ENCODE data around the gene GADD45A. TPM values are rescaled to one million over a fixed set of nuclear protein-coding genes. Genes with fewer than 3 reads are reported as not detected.

The GADD45A gene
- total and polyA plus RNA-seq, 2 donors (not counting 1 experiment from before 2014, with no cell fraction given): 41.7 to 133 TPM

DNA sequence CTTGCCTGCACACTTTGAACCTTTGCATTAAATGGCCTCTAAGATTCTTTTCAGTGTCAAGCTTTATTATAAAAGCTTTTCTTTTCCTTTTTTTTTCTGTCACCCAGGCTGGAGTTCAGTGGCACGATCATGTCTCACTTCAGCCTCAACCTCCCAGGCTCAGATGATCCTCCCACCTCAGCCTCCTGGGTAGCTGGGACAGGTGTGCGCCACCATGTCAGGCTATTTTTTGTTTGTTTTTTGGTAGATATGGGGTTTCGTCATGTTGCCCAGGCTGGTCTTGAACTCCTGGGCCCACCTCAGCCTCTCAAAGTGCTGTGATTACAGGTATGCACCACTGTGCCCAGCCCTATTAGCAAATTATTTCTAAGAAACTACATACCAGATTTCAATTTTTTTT, 52.9 kb downstream of the GADD45A start:
- Histone ChIP-seq H3K9me3 (ENCODE audit: control insufficient read depth, insufficient read depth, low read depth, low read length) (no peaks in the 10 kb centered on the region), H3K27me3 (ENCODE audit: control insufficient read depth, insufficient read depth, low read length) (no peaks in the 10 kb centered on the region), H3K27ac (ENCODE audit: insufficient read depth, low read length) (no peak overlapping the region), H4K20me1 (ENCODE audit: control insufficient read depth, extremely low read depth, insufficient read depth, low read length) (no peaks in the 10 kb centered on the region), H3K36me3 (ENCODE audit: control insufficient read depth, insufficient read depth, low read length) (no peaks in the 10 kb centered on the region), H3K4me1 (ENCODE audit: control insufficient read depth, extremely low read depth, insufficient read depth, low read length) (peaks cover 25% of the 10 kb centered on the region), H3K4me2 (ENCODE audit: extremely low read depth, insufficient read depth, low read length) (no peak overlapping the region), H3K79me2 (ENCODE audit: control insufficient read depth, insufficient read depth, low read length) (peaks cover 29% of the 10 kb centered on the region), H3K4me3 (replicated peaks in 1 of 4; ENCODE audit: control extremely low read depth in 1 of 4, insufficient read depth in 1 of 4, low read depth in 3 of 4, low read length in 4 of 4) (no peak overlapping the region), H3K9ac (ENCODE audit: insufficient read depth, low read length) (no peak overlapping the region), H2AFZ (ENCODE audit: low read length) (no peak overlapping the region)
- DNase-seq (ENCODE audit: low read depth in 2 of 2): no peak
- TF ChIP-seq, protein P1, sequence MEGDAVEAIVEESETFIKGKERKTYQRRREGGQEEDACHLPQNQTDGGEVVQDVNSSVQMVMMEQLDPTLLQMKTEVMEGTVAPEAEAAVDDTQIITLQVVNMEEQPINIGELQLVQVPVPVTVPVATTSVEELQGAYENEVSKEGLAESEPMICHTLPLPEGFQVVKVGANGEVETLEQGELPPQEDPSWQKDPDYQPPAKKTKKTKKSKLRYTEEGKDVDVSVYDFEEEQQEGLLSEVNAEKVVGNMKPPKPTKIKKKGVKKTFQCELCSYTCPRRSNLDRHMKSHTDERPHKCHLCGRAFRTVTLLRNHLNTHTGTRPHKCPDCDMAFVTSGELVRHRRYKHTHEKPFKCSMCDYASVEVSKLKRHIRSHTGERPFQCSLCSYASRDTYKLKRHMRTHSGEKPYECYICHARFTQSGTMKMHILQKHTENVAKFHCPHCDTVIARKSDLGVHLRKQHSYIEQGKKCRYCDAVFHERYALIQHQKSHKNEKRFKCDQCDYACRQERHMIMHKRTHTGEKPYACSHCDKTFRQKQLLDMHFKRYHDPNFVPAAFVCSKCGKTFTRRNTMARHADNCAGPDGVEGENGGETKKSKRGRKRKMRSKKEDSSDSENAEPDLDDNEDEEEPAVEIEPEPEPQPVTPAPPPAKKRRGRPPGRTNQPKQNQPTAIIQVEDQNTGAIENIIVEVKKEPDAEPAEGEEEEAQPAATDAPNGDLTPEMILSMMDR (conservative IDR thresholded peaks at IDR 0.05 in 1 of 2, IDR thresholded peaks at IDR 0.05 in 1 of 2; ENCODE audit: low read depth in 1 of 2, low read length in 2 of 2): no peak
- no peak for TF ChIP-seq EZH2 (IDR thresholded peaks at IDR 0.05; ENCODE audit: low read length, missing control alignments)

Other genes with a start within 250 kb of the GADD45A start
- gene GNG12, start 148.3 kb downstream of the GADD45A start, total RNA-seq: 103 and 127 TPM in 2 replicates
- 184 and 241 TPM in 2 replicates for gene GNG12, start 148.3 kb downstream of the GADD45A start, polyA plus RNA-seq

All from fibroblast of lung (primary cell).